ENCODE data around the gene RAB3GAP2. TPM values are rescaled to one million over a fixed set of nuclear protein-coding genes. Genes with fewer than 3 reads are reported as not detected.

The RAB3GAP2 gene
- total and polyA plus RNA-seq, 10 of the 15 experiments (the other 5 are each of a cell fraction or from before 2014, with no cell fraction given), result 11.9 to 51.1 (median 24.4) TPM

DNA sequence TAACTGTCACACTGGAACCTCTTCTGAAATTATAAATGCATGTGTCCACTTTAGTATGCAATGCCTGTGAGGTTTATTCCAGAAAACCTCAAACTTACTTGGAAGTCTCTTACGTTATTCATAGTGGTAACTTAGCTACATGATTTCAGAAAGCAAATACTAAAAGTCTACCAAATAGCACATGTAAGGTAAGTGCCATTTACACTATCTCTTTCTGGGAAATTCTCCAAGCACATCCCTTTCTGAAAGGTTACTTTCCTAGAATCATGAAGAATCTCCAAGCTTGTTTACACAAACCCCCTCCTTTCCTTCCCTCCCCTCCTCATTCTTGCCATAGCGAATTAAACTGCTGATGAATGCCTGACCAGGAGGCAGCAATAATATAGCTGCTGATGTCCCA lies 42.5 kb downstream of the RAB3GAP2 start (continued):
- TF ChIP-seq, protein P1, sequence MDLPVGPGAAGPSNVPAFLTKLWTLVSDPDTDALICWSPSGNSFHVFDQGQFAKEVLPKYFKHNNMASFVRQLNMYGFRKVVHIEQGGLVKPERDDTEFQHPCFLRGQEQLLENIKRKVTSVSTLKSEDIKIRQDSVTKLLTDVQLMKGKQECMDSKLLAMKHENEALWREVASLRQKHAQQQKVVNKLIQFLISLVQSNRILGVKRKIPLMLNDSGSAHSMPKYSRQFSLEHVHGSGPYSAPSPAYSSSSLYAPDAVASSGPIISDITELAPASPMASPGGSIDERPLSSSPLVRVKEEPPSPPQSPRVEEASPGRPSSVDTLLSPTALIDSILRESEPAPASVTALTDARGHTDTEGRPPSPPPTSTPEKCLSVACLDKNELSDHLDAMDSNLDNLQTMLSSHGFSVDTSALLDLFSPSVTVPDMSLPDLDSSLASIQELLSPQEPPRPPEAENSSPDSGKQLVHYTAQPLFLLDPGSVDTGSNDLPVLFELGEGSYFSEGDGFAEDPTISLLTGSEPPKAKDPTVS (IDR thresholded peaks at IDR 0.05; ENCODE audit: low read depth, low read length), result no peak

DNA sequence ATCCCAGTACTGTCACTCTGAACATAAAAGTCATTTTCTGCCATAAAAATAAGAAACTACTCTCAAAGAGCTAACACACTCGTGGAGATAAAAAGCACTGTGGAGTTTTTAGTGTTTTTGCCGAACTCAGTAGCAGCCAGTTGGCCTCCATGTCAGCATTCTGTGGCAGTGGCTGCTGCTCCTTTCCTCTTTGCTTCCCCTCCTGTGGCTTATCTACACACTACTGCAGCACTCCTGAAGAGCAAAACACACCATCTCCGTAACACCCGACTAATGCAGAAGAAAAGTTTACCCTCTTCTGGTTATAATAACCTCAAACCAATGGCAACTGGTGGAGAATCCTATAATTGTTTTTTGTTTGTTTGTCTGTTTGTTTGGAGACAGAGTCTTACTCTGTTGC lies 44.9 kb downstream of the RAB3GAP2 start:
- 82% methylated on average over 4 of the region's 4 CpGs for WGBS (ENCODE audit: insufficient coverage, insufficient replicate concordance, low lambda C conversion rate, missing lambda C conversion rate)
- Histone ChIP-seq H3K9ac (ENCODE audit: control insufficient read depth, insufficient read depth, low read length) (no peak overlapping the region), H3K4me3 (no peak overlapping the region), H2AFZ (ENCODE audit: control insufficient read depth, low read depth, low read length) (no peak overlapping the region), H3K36me3 (ENCODE audit: control insufficient read depth in 2 of 2, insufficient read depth in 2 of 2, low read length in 1 of 2) (peaks cover 2 to 17% of the 10 kb centered on the region in 2 experiments), H4K20me1 (ENCODE audit: control insufficient read depth, insufficient read depth) (no peaks in the 10 kb centered on the region), H3K4me2 (ENCODE audit: control insufficient read depth, insufficient read depth) (no peak overlapping the region), H3K4me1 (ENCODE audit: control insufficient read depth, insufficient read depth, low read length) (peaks cover 2% of the 10 kb centered on the region; the same call in 1 of the 2 replicates), H3K27me3 (replicated peaks in 1 of 2; ENCODE audit: control insufficient read depth in 2 of 2, insufficient read depth in 2 of 2, low read length in 1 of 2) (no peaks in the 10 kb centered on the region), H3K79me2 (ENCODE audit: control insufficient read depth, insufficient read depth, low read length) (peaks cover 45% of the 10 kb centered on the region), H3K27ac (ENCODE audit: control insufficient read depth, insufficient read depth) (no peak overlapping the region), H3K9me3 (replicated peaks; ENCODE audit: control insufficient read depth, insufficient read depth, low read length) (no peaks in the 10 kb centered on the region)
- CTCF ChIA-PET, result interaction anchor here (1.6 to 4.6 kb wide), 2 partner anchors 9 to 12 kb away, joined by 3 to 29 read pairs; no protein-coding TSS in a partner anchor
- POLR2A ChIA-PET, result interaction anchor here (1.6 kb wide), 1 partner anchor 13 kb away, joined by 4 read pairs; no protein-coding TSS in a partner anchor
- SMC1A ChIA-PET (ENCODE audit: uncharacterized antibody, unreplicated experiment), result interaction anchor here (0.7 to 5.8 kb wide), 3 partner anchors 8 to 103 kb away, joined by 3 to 57 read pairs (median 4); no protein-coding TSS in a partner anchor
- ATAC-seq (no peak), DNase-seq (ENCODE audit: low read depth, low spot score) (no peak), FAIRE-seq (no peak)
- no TSS peak for BruUV-seq (replicated peaks)
- in situ Hi-C loops (cut with MboI), result loop anchor here (25.0 kb wide), 1 partner anchor 1040 kb away; no protein-coding TSS in a partner anchor
- RAD21 ChIA-PET (ENCODE audit: unreplicated experiment), result interaction anchor here (1.4 to 18.1 kb wide), 3 partner anchors 7 to 44 kb away, joined by 3 to 189 read pairs (median 31); partner anchors contain the start of gene RAB3GAP2
- TF ChIP-seq RBBP5 (conservative IDR thresholded peaks at IDR 0.05), result no peak
- TF ChIP-seq MEF2B (IDR thresholded peaks at IDR 0.05; ENCODE audit: partially characterized antibody, poor library complexity, severe bottlenecking), result no peak
- intact Hi-C loops (cut with micrococcal nuclease; ENCODE audit: unreplicated experiment), result no loop called here
